HUDEP-2 (cell line): ENCODE measurements around the gene MRGPRG.

ENCODE experiments used
- DNase-seq, 76 experiments: peaks; one replicate each; lab custom pipeline; 2025; ENCODE audit not compliant: unreplicated experiment in 76 of 76; lab: John Stamatoyannopoulos, UW

MRGPRG gene

DNA sequence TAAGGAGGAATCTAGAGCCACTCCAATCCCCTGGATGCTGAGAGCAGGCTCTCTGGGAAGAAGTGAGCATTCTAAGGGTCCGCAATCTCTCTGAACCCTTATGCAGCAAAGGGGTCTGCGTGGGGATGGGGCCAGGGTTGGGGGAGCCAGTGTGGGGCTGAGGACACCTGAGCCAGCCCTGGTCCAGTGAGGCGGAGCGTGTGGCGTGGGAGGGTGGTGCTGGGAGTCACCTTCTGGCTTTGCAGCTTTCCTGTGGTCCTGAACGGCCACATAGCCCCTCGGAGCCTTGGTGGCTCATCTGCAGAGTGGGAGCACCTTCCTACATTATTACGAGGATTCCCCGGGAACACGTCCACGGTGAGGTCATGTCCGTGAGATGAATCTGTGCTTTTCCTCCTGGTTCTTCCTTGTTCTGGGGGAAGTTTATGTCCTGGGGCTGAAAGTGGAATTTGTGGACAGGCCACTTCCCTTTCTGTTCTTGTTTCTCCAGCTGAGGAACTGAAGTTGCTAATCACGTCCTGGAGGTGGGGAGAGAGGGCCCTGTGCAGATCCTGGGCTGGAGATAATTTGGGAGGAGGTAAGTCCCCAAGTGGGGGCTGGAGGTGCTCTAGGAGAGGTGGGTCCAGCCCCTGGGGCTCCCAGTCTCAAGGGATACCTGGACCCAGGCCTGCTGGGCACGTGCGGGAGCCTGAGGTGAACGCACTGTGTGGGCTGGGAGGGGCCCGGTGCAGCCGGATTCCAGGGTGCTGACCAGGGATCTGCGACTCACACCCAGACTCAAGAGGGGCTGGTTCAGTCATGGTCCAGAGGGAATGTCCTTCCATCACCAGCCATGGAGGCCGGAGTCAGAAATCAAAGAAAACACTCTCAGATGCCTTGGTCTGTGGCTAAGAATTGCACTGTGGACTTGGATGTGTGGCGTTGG lies 7.5 kb upstream of the MRGPRG start:
- no peak for DNase-seq

DNA sequence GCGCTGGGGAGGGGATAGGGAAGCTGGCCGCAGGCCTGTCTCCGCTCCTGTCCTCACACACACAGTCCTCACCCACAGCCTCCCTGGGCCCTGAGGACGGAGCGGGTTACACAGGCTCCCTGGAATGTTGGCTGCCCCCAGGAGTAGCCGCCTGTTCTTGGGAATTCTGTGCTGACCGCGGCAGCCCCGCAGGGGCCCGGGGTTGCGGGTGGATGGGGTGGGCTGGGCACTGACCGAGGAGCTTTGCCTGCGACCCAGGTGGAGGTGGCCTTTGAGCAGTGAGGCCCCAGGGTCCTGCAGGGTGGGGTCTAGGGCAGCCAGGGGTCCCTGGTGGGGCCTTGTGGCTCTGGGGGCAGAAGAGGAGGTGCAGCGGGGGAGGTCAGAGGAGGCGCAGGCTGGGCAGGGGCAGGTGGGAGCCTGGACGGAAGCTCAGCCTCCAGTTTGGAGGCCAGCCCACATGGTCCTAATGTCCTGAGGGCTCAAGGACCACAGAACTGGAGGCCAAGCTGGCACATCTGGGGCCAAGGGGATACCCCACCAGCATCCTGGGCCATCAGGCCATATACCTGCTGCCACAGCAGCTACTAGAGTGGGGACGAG lies 6.6 kb upstream of the MRGPRG start:
- DNase-seq, result no peak

DNA sequence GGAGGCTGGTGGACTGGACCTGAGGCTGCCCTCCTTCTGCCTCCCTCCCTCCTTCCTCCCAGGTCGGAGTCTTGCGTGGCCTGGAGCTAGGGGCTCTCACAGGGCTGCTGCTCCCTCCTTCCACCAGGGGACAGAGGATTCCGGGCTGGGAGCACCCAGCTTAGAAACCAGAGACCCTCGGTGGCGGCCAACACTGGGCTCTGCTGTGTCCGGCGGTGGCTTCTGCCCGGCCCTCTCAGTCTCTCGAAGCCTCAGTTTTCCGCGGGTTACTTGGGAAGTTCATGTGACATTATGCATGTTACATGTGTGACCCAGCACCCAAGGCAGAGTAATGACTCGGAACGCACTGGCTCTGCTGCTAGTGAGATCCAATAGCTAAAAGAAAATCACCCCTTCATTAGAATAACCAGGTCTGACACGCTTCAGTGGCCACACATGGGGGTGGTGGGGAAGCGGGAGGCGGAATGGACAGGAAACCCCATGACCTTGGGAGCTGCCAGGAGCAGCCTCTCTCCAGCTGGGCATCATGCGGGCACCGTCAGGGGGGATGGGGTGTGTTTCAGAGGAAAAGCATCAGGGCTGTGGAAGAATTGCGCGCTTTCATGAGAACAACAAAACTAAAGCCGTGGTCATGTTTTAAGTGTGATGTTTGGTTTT lies 5.9 kb upstream of the MRGPRG start:
- DNase-seq, result no peak

DNA sequence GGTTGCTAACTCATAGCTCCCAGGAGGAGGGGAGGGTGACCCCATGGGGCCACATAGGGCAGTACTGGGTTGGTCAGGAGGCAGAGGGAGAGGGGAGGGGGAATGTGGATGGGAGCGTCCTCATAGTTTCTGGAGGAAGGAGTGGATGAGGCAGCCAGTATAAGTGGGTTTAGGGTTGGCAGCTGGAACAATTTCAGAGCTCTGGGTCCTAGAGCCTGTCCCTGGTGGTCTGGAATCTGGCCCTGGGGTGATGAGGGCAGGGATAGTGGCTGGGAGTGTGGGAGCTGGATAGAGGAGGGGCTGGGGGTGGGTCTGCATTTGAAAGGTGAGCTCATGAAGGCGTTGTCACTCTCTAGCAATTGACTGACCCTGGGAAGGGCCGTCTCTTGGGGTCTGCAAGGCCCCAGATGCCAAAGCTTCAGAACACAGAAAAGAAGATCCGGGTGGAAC lies 5.3 kb upstream of the MRGPRG start:
- no peak for DNase-seq

DNA sequence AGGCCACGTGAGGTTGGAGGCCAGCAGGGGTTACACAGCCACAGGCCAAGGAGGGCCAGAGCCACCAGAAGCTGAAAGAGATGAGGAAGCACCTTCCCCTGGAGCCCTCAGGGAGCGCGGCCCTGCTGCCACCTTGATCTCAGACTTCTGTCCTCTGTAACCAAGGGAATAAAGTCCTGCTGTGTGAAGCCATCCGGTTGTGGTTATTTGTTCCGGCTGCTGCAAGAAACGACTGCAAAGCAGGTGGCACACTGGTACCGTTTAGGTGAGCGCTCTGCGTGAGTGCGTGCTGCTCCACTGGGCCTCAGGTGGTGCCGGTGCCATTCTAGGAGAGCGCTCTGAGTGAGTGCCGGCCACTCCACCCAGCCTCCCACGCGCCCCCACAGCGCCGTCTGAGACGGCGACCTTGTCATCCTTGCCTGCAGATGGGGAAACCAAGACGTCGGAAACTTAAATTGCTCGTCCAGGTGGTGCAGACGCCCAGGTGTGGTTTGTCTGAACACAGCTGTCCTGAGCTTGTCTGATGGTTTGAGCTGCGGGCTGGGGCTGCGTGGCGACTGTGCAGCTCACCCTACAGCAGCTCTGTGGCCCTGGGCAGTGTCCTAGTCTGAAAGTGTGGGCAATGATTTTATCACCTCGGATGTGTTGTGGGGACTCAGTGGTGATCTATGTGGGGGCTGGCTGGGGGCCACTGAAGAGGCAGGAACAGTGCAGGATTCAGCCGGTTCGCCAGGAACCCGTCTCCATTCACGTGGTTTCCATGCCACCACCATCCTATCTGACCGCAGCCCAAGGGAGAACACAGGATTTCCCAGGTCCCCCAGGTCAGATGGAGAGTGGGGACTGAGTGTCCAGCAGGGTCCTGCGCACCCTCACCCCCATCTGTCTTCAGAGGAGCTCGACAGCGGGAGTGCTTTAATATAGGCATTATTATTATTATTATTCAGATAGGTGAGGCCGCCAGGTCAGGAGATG lies 4.6 kb upstream of the MRGPRG start:
- peak in 4 of 76 experiments; percentile 4 to 15 (median 10) for DNase-seq

DNA sequence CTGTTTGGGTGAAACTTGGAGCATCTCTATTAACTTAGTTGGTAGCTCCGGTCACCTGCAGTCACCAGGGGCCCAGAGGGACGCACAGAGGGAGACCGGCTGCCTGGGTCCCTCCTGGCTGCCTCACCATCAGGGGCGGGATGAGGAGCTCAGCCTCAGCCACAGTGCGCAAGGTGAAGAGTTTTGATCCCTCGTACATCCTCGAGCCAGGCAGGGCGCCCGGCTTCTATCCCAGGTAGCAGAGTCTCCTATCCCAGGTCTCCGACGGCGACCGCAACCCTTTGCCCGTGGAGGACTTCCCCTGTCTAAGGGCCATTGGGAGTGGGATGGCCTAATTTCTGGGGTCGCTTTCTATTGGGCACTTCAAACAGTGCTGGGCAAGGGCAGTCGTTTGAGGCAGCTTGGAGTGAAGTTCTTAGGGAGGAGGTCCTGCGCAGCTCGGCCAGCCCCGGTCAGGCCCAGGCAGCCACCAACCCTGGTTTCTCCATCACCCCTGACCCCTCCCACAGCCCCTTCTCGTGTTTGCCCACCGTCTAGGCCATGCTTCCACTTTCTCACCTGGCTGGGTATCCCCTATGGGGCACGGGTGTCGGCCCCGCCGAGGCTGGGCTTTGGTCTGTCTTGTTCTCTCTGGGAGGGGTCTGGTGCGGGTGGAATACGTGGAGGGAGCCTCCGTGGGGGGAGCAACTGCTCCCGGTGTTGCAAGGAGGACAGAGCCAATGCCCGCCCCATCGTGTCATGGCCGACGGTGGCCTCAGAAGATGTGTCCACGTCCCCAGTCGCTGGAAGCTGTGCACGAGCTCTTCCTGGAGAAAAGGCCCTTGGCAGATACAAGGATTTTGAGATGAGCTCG lies 3.6 kb upstream of the MRGPRG start:
- DNase-seq, result no peak

DNA sequence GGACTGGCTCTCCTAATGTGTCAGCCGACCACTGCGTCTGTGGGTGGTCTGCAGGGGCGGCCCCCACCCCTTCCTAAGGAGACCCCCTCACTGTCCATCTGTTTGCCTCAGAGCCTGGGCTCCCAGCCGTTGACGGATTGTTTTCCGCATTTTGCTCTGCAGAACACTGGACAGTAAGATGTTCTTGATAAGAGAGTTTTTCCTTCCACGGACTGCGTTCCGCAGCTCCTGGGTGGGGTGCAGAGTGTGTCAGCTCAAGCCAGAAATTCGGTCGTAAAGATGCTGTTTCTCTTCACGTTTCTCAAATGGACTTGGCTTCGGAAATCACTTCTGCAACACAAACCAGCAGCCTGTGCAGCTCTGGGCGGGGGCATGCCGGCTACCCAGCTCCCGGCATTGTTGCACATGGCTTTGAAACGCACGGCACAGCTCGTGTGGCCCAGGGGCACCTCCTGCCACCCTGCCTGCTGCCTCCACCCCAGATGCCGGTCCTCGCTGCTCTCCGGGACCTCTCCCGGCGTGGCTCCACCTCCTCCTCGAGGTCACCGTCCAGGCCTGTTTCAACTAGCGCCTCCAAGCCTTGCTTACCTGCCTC lies 2.9 kb upstream of the MRGPRG start:
- no peak for DNase-seq

DNA sequence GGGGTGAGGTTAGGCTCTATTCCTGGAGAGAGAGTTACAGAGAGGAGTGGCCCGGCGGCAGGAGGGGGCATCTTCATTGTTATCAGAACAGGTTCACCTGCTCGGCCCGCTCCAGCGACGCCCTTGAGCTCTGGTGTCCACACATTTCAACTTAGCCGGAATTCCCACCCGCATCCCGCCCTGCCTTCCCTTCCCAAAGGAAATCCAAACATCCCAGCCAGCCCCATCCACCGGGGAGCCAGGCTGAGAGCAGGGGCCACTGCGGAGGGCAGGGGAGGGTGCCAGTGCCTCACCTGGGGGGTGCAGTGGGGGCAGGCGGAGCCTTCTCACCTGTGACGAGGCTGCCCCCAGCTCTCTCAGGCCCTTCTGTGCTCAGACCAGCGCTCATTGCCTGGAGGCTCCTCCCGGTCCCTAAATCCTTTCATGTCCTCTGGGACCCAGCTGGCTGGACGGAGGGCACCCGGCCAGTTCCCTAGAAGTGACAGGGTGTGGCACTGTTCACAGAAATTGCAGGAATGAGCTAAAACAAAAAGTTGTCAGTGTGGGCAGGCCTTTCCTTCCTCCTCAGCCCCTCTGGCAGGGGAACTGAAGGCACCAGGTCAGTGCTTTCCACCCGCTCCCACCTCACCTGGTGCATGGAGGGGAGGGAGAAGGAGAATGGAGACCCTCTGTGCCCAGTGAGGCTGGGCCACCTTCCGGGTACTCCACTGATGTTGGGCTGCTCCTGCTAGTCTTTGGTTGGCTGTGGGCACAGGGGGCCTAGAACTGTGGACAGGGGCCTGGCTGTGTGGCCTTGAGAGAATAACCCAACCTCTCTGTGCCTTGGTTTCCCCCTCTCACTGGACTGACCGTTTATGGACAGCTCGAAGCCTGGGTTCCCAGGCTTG lies 2.2 kb upstream of the MRGPRG start:
- DNase-seq, result peak in 3 of 76 experiments; percentile 9 to 13 (median 10)

DNA sequence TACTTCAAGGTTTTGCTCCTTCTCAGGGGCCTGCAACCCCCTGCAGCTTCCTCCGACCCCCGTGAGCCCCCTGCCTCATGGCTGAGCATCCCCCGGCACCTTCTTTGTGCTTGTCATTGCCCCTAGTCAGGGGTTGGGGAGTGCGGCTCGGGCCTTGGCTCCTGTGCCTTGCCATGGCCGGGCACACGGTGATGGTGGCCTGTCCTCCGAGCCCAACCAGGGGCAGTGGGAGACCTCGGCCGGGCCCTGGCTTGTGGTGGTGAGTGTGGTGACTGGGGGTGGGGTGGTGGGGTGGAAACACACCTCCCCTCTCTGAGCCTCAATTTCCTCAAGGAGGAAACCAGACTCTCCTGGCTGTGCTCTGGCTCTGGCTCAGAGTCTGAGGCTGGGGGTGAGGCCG lies 1.5 kb upstream of the MRGPRG start:
- no peak for DNase-seq

DNA sequence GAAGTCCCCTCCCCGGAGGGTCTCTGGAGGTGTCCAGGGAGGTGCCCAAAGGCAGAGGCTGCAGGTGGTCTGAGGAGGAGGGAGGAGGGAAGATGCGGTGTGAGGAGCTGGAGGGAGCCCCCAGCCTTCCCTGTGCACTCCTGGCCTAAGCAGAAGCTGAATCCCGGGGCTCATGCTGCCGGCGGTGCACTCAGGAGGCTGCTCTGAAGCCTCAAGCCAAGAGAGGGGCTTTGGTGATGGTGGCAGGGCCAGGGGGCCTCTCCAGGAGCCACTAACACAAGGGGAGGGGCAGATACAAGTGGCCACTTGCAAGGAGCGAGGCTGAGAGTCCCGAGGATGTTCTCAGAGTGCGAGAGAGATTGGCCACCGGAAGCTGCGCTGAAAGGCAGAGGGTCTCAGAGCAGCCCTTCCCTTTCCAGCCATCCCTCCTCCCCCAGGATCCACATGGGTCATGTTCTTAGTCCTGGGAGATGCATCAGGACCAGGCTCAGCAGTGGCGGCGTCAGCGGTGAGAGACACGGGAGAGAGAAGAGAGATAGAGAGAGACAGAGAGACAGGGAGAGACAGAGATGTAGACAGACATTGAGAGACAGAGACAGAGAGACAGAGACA lies 774 bp upstream of the MRGPRG start:
- no peak for DNase-seq

DNA sequence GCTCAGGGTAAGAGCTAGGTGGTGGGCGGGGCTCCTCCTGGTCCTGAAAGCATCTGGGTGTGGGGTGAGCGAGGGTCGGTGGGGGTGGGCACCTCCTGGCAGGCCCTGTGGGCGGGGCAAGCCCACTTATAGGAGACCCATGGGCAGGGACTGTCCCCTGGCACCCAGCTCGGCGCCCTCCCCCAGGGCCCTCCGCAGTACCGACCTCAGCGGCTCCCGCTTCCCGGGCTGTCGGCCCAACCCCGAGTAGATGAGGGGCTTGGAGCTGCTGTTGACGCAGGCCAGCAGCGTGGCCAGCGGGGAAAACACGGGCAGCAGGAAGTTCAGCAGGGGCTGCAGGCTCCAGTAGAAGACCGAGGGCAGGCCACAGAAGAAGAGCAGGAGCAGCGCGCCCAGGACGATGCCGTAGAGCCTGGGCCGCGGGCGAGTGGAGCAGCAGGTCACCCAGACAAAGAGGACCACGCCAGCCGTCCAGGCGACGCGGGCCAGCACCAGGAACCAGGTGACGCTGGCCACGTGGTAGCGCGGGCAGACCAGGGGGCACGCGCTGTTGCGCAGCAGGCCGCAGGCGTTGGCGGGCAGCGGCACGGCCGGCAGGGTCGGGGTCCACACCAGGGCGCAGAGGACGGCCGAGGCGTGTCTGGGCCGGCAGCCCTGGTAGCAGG lies 663 bp downstream of the MRGPRG start:
- DNase-seq, result no peak

DNA sequence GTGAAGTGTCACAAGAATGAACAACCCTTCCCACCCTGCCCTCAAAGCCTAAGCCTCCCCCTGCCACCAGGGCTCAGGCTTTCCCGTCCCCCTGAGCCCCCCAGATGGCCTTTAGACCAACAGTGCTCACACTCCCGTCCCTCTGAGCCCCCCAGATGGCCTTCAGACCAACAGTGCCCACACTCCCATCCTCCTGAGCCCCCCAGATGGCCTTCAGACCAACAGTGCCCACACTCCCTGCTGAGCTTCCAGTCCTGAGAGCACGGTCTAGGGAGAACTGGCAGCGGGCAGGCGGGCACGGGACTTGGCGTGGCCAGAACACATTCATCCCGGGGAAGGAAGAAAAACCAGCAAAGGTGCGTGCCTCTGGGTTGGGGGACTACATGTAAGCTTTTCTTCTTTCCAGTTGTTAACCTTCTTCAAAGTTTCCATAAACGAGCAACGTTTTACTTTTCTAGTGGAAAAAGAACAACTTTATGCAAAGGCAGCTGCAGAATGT lies 2.5 kb downstream of the MRGPRG start:
- no peak for DNase-seq

DNA sequence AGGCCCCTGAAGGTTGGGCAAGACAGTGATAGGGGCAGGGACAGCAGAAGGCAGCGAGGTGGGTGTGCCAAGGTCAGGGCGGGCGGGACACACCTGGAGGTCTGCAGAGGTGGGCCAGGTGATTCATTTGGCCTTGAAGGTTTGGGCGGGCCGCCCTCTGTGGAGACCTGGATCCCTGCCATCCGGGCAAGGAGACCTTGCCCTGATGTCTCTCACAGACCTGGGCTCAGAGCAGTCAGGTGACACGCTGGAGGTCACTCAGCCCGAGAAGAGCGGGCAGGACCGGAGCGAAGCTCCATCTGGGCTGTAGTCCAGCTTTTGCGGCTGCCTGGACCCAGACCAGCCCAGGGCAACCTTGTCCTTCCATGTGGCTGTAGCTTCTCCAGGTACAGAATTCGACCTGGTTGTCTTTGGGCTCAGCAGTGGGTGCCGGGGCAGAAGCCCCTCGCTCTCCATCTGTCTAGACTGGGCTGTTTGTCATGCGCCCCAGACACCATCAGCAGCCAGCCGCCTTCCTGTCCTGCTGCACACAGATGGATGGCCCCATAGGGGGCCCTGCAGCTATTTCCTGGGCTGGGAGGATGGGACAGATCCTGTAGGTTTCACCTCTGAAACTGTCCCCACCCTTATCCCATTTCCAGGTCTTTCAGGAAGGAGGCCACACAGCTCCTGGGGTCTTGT lies 3.1 kb downstream of the MRGPRG start:
- no peak for DNase-seq

DNA sequence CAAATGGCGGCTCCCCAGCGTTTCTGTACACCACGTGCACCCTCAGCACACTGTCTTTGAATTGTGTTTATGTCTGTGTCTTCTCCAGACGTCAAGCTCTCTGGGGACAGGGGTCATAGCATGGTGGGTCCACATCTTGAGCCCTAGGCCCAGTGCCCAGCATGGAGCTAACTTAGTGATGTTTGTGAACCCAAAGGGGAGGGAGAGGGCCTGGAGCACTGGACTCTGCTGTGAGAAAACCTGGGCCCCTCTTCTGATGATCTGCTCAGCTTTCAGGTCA lies 4.3 kb downstream of the MRGPRG start:
- no peak for DNase-seq

DNA sequence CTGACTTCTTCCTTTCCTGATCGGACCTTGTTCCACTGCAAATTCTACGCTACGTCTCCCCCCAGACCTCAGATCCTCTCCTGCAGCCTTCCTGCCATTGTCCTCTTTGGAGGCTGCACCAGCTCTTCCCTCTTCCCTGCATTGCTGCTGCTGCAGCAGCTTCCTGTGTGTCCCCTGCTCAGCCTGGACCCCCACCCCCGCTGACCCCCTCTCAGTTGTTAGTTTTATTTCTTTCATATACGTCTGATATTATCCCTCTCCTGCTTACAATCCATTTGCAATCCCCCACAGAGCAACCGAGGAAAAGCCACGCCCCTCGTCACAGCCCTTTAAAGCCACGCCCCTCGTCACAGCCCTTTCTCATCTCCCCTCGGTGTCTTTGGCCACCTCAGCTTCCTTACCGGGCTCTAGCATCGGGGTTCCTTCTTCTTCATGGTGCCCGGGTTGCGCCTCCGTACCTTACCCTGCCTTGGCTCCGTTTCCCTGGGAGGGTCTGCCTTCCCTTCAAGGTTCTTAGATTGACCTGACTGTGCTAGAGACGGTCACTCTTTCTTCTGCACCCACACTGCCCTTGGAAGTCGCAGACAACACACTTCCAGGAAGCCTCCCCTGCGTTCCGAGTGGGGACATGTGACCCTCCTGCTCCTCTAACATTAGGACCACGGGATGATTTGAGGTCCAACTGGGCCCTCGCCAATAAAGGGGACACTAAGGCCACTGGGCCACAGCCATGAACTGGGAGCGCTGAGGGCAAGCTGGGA lies 4.8 kb downstream of the MRGPRG start:
- no peak for DNase-seq

DNA sequence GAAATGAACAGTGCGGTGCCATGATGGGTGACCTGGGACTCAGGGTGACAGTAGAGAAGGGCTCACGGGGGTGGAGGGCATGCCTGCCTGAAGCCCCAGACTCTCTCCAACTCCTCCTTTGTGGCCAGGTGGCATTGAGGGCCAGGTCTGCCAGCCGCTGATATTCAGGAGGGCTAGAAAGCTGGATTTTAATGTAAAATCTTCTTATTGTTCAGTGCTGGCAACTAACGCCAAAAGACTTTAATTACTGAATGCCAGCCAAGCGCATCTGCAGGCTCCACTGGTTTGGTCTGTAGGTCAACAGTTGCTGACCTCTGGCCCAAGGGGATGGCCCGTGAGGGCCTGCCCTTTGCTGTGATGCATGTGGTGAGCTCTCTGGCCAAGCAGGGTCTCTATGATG lies 10.3 kb downstream of the MRGPRG start:
- no peak for DNase-seq
